GM21447 (cell line): Measurements from ENCODE around the gene FNIP2.
"Not testable (repeated sequence)": the region's sequence is repeated elsewhere in the genome, so short reads cannot be mapped to it uniquely, and the experiment has no call there.

Experiments
- ATAC-seq: cut with Tn5 transposase; IDR thresholded peaks from one replicate; pipeline ENCODE4 v1.9.1; 2021; ENCODE audit not compliant: unreplicated experiment

Gene FNIP2

GRCh38 chr4:158949099-158949498 lies 180.3 kb downstream of the FNIP2 start:
- ATAC-seq: no peak

DNA sequence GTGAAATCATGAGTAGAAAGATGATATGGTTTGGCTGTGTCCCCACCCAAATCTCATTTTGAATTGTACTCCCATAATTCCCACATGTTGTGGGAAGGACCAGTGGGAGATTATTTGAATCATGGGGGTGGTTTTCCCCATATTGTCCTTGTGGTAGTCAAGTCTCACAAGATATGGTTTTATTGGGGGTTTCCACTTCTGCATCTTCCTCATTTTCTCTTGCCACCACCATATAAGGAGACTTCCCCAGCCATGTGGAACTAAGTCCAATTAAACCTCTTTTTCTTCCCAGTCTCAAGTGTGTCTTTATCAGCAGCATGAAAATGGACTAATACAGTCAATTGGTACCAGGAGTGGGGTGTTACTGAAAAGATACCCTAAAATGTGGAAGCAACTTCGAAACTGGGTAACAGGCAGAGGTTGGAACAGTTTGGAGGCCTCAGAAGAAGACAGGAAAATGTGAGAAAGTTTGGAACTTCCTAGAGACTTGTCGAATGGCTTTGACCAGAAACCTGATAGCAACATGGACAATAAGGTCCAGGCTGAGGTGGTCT lies 183.5 kb downstream of the FNIP2 start:
- ATAC-seq: not testable (repeated sequence)

DNA sequence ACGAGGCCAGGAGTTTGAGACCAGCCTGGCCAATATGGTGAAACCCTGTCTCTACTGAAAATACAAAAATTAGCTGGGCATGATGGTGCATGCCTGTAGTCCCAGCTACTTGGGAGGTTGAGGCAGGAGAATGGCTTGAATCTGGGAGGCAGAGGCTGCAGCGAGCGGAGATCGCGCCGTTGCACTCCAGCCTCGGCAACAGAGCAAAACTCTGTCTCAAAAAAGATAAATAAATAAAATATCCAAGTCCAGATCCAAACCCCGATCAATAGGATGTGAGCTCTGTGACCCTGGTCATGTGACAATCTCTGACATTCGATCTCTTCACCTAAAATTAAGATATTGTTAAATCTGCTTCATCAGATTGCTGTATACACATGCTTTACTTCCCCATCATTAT lies 187.5 kb downstream of the FNIP2 start:
- ATAC-seq: not testable (repeated sequence)

DNA sequence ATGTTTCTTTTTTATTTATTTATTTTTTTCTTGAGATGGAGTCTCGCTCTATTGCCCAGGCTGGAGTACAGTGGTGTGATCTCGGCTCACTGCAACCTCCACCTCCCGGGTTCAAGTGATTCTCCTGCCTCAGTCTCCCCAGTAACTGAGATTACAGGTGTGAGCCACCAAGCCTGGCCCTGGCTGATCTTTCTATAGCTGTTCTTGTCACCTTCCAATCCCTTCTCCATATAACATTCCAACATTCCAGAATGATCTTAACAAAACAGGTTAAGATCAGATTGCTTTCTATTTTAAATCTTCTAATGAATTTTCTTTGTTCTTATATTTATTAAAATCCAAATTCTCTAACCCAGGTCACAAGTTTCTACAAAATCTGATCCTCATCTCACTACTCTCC lies 188.1 kb downstream of the FNIP2 start:
- ATAC-seq: not testable (repeated sequence)
